HG02642 (cell line): ENCODE data around the gene MTHFSD.

ENCODE experiments used
- ATAC-seq: cut with Tn5 transposase; IDR thresholded peaks from one replicate; pipeline ENCODE4 v1.9.1; 2021; ENCODE audit warnings: mild to moderate bottlenecking; ENCODE audit not compliant: unreplicated experiment, poor library complexity

MTHFSD gene

DNA sequence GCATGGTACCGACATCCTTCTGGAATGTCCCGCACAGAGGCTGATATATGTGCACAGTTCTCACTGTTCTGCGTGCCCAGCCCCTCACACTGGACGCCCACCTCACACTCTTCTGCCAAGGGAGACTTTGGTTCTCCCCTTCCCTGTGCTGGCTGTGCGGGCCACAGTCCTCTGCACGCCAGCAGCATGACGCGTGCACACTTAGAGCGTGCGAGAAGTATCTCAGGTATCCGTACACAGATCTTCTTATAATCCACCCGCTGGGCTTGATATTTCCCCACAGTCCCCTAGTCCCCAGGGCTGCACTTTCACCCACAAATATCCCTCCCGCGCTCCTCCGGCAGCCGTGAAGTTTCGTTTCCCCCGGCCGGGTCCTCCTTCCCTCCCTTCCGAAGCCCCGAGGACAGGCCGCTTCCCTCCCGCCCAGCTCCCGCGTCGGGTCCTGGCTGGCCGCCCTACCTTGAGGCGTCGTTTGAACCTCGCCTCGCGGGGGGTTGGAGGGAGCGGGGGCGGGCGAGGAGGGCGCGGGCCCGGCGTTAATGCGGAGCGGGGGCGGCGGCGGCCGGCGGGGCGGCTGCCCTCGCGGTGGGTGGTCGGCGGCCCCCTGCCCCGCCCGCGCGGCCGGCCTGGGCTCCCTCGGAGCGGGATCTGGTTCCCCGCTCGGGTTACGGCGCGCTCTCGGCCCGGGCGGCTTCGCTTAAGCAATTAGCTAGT lies 49.7 kb downstream of the MTHFSD start:
- no peak for ATAC-seq

DNA sequence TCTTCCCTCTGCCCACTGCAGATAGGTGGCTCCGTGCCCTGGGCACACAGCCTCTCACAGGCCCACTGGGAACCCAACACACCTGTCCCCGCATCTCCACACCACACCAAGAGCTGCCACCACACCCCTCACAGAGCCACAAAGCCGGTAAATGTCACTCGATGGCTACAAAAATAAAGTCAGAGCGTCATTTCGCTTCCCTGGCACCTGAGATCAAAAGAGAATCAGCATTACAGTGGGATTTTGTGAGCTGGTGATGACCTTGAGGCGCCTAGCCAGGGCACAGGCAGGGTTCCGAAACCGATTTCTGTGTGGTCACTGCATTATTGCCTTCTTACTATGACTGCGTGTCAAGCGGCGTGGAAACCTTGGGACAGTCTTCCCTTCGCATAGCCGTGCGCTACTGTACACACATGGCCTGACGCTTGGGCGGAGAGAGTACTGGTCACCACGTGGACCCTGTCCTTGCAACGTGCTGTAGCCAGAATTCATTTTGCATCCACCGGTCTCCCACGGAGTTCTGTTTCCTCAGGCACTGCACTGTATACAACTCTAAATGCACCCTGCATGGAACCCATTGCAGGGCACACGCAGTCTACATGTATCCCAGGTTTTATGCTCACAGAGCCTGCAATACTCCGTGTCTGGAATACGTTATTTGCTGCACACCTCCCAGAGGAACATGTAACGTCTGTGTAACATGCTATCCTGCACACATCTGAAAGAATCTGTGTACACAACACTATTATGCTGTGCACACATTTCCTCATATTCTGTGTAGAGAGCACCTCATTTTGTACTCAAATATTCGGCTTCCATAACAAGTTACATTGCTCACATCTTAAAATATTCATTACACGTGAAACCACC lies 50.5 kb downstream of the MTHFSD start:
- no peak for ATAC-seq

DNA sequence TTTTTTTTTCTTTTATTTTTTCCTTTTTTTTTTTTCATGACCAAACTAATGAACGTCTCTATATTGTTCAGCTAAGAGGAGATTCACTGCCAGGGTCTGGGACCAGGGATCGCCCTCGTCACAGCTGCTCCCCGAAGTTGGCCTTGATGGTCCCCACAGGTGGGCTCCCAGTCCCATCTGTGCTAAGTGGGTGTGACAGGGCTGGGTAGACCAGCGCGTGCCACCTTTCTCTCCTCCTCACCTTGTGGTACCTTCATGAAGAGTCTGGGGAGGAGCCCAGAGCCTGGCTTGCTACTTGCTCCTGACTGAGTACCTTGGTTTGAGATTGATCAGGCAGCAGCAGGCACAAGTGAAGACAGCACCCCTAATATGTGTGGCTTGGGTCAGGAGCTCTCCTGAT lies 51.2 kb downstream of the MTHFSD start:
- no peak for ATAC-seq

DNA sequence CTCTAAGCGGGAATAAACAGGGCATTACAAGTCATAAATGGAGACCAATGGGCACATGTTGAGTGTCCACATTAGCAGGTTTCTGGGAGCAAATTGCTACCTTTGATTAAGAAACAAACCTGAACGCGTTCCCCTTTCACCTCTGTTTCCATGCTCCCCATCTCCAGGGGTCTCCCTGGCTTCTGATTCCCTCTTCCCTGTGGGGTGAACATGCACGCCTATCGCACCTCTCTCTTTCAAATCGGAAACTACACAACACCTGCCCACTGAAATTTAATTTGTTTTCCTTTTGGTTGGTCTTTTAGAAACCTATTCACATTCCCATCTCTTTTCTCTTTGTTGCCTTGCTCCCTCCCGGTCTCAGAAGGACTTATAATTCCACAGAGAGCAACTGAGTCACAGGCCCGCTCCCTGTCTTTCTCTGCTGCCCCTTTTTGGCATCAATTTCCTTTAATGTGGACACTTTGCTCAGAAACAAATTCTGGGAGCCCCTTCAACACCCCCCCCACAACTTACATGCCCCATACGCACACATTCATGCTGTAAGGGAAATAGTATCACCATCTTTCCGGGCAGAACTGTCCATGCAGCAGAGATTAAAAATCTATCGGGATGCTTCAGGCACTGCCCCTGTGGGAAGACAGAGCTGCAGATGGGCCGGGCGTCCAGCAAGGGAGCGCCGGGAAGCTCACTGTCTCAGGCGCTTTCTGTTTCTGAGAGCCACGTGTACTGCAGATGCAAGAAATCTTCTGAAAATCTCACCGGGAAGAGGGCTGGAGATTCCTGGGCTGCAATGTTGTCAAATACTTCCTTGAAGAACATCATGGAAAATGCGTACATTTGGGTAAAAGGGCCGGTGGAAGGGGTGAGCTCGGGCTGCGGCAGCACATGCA lies 51.9 kb downstream of the MTHFSD start:
- ATAC-seq: no peak

DNA sequence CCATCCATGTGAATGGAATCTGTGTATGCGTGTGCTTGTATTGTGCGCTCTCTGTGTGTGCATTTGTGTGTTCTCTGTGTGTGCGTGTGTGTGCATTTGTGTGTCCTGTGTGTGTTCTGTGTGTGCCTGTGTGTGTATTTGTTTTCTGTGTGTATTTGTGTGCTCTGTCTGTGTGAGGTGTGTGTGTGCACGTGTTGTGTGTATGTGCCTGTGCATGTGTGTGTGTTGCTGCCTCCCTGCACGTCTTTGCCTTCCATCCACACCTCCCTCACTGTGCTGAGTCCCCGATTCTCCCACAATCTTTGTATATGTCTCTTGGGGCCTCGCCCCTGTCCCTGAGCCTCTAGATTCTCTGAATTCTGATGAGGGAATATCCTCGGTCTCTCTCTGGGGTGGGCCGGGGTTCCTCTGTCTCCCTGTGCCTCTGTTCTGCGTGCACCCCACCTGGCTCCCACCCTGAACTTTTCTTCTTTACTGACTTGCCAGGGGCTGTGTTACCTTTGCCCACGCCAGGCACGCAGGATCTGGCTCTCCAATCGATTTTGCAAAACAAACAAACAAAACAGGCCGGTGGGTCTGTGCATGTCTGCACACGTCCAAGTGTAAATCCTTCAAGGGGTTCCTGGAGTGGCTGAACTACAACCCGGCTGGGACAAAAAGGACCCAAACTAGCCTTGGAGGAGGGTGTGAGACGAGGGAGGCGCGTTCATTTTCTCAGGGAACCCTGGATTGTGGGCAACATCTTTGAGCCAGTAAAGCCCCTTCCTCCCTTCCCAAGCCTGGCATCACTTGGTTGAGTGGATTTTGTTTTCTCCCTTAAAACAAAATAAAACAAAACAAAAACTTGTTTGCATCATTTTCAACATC lies 52.8 kb downstream of the MTHFSD start:
- ATAC-seq: no peak

DNA sequence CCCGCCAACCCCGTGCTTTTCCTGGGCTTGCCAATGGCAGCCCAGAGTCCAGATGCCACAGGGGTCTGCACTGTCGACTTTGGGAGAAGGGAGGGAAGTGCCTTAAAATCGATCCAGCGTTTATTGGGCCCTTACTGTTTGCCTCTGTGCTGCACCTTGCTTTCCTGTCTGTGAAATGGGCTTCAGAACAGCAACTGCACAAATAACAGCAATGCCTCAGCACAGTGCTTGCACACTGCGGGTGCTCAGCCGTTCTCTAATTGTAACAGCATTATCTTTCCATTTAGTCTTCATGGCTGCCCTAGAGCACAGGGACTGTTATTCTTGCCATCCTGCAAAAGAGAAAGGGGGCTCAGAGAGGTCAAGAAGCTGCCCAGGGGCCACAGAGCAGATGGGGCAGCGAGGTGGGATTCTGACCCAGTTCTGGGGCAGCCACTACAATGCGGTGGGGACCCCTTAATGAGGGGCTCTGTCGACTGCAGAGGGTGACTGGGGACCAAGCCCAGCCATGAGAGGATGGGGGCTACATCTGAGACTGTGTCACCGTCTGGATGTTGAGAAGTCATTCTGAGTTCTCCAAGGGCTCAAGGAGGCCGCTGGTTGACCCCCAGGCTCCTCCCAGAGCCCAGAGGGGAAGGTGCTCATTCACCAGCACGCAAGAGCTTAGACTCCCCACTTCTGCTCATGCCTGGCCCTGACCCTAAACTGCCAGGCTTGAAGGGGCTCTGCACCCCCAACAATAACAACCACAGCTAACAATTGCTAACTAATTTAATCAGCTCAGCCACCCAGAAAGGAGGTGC lies 54.1 kb downstream of the MTHFSD start:
- no peak for ATAC-seq

DNA sequence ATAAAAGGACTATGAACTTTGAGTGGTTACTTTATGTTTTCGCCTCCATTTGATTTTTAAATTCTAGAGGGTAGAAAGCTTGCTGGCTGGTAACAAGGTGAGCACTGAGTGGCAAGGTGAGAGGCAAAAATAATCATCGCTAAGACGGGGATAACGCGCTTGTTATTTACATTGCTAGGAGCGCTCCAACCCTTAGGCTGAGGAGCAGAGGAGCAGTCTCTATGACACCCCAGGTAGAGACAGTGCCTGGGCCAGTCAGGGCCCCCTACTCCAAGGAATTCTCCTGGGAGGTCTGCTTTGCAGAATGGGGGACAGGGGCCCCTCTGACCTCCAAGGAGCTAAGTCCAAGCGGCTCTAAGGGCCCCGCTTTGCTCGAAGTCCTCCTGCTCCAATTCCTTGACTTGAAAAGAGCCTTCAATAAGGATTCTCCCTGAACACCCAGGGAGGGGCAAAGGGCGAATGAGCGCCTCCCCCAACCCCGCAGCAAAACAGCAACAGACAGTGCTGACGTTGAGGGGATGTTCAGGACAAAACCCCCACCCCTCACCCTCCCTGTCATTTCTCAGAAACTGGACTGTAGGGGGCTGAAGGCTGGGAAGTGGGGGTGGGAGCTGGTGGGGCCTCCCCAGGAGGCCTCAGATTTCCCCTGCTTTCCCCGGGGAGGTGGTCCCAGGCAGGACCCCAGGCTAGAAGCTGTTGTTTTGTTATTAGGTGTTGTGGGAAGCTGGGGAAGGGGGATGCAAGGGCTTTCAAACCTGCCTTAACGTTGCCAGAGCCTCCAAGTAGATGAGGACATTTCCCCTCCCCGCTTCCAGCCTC lies 54.9 kb downstream of the MTHFSD start:
- no peak for ATAC-seq

DNA sequence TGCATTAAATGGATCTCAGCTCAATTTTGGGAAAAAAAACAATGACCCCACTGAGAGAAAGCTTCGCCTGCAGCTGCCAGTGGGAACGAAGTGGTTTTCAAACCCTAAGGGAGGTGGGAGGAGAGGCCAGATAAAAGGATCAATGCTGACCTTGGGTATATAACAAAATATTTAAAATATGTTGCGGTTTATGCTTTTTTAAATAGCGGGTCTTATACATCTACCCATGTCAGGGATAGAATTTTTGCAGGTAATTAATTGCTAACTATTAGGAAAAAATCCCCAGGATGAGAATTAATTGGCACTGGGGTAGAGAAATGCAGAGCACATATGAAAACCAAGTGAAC lies 55.6 kb downstream of the MTHFSD start:
- no peak for ATAC-seq

DNA sequence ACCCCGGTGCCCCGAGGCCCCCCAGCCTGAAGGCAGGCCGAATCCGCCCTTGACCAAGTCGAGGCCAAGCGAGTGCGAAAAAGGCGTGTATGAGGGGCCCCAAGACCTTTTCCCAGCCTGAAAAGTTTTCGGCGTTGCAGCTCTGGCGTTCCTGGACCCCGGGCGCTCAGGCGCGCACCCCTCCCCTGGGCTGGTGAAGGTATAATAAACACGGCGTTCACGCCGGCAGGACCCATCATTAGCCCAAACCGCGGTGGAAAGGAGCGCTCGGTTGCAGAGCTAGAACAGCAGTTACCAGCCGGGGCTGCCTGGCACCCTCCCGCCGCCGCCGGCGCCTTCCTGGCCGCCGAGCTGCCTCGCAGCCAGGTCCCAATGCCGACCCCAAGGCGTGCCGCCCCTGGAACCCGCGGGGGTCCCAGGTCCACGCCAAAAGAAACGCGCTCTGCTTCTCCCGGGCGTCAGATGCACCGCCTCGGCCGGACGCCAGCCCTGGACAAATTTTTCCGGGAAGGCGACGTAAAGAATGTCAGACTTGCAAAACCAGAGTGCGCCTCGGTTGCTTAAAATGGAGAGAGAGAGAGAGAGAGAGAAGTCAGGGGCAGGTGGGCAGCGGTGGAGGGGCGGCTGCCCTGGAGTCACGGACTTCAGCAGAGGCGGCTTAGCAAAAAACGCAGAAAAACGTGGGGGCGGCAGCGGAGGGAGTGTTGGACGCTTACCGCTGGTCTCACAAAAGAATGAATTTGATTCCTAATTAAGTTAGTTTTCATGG lies 56.2 kb downstream of the MTHFSD start:
- no peak for ATAC-seq

DNA sequence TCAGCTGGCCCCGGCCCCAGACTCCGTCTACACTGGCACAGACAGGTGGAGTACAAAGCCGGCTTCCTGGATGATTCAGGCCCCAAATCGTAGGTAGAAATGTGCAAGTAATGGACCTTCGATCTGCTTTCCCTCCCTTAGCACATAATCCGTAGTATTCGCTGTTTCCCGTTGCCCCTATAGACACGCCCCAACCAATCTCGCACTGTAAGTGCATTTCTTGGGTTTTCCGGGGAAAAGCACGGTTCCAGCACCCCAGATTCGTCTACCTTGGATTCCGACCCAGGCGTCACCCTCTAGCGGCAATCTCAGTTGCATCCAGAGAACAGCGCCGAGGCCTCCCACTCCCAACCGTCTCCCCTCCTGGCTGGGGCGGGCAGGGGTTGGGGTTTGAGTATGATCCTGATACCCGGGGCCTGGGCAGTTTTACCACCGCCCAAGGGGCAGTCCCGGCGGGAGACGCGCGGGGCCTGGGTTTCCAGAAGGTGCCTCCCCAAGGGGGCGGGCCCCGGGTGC lies 56.8 kb downstream of the MTHFSD start:
- no peak for ATAC-seq

DNA sequence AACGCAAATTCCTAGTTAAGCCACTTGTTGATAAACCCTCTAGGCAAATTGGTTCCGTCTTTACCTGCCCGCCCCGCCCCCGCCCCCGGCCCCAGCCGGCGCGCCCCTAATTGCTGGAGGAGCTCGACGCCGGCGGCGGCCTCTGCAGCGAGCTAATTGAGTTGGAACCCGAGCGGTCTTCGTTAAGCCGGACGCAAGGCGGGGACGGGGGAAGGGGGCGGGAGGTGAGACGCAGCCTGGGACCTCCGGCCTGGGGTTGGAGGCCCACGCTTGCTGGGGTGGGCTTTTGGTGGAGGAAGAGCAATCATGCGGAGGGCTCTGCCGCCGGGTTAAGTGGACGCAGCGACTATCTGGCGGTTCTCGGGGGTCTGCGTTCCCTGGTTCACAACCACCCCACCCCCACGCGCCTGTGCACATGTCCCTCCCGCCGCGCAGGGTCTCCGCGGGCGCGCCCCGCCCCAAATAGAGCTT lies 57.4 kb downstream of the MTHFSD start:
- ATAC-seq: no peak

DNA sequence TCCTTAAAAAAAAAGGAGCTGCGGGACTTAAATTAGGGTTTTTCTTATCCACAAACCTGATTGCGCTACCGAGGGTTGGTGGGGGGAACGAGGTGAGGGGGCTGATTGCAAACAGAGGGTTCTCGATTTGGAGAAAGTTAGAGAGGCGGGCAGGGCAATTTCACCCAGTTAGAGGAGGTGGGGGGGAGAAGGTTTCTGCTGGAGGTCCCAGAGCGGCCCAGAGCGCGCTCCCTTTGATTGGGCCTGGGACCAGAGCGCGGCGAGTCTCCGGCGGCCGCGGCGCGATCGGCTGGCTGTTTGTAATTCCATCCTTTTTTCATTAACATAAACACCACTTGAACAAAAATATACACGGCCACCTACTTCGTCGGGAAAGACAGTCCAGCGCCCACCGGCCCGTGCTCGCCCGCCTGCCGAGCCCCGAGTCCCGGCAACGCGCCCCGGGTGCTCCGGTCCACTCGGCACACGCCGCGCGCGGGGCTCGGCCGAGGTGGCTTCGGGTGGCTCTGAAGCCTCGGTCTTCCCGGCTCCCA lies 58.0 kb downstream of the MTHFSD start:
- no peak for ATAC-seq

DNA sequence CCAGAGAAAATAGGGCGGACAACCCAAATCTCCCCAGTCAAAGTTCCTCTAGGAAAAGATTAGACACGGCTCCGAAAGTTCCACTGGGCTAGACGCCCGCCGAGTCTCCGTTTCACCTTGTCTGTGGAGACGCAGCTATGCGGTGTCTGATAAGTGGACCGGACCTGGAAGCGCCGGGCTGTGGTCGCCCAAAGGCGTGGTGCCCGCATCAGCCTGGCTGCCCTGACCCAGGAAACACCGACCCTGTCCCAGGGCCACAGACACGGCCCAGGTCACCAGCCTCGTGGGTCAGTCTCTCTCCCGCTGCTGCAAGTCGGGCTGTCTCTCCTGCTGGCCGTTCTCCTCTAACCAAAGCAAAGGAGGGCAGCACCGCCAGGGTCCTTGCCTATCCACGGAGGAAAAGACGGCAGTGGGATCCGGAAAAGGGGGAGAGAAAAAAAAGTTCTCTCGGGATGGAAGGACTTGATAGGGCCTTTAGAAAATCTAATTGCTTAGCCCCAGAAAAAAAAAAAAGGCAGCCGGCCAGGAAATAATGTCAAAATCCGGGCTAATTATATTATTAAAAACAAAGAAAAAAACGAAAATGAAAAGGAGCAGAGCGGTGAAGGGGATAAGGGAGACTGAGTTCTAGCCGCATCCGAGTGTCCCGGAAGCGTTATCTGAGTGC lies 58.6 kb downstream of the MTHFSD start:
- no peak for ATAC-seq

DNA sequence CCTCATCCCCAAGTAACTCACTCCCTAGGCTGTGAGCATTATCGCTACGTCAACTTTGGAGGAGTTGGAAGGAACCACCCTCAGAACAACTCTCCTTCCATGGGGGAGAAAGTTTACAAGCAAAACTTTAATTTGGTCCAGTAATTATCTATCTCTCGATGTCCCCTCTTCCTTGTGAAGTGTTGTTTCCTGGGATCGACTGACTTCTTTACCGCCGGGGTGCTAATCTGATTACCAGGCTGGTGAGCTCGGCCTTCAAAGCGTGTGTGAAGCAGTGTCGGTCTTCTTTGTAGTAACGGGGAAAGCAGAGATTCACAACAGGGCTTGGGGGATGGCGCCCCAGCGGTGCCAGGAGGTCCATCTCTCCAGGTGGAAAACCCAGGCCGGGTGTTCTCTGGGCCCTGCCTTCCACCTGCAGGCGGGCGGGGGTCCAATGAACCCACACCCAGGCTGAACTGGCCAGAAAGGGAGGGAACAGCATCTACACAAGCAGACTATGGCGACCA lies 59.2 kb downstream of the MTHFSD start:
- no peak for ATAC-seq

DNA sequence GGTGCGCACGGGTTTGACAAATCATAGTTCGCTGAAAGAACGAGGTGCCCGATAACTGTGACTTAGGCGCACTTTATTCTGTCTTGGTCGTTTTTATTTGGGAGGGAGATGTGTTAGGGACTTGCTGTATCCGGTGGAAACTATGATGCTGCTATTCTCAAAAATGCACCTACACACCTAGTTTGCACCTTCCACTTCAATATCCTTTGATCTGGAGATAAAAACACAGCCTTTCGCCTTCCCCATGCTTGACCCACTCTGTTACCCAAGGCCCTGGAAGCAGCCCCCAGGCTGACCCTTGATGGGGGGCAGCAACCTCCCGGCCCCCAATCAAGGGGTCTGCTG lies 59.7 kb downstream of the MTHFSD start:
- no peak for ATAC-seq

DNA sequence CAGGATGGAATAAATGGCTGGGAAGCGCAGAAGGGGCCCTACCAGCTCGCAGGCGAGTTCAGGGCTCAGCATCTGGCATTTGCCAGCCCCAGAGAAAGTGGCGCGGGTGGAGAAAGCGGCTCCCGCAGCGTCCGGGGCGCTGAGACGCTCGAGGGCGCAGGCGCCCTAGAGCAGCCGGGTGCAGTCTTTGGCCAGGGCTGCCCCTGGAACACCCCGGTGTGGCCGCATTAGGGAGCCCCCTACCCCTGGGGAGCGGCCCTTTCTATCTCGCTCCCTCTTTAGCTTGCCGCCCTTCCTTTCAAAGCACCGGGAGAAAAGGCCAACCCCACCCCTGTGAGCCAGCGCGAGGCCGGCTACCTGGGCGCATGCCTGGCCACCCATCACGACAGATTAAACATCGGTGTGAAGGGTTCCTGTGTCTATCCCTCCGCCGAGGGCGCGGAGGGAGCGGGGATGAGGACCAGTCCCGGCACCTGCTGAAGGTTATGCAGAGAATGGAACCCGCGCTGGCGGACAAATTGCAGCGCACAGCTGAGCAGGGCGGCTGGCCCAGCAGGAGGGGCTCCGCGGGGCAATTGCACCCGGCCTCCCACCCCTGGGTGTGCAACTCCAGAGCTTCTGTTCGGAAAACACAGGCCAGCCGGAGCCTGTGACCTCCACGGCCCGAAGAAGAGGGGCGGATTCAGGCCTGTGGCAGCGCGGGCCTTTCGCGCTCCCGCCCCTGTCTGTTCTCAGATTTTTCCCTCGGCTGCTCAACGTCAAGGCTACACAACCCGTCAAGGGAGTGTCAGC lies 60.3 kb downstream of the MTHFSD start:
- no peak for ATAC-seq
